ENCODE data around the gene APOL4. TPM values are rescaled to one million over a fixed set of nuclear protein-coding genes. Genes with fewer than 3 reads are reported as not detected.
"Not testable (repeated sequence)": the region's sequence is repeated elsewhere in the genome, so short reads cannot be mapped to it uniquely, and the experiment has no call there.

APOL4 gene
- 0.20 TPM in 1 of 2 replicates, not detected in the other for total RNA-seq (2014; rRNA removed; shearing (Covaris generic))

GRCh38 chr22:36201630-36202319, at the start of gene APOL4:
Gene APOL4, minus strand, starts transcription at chr22:36201809. Its CDS starts 75 bp downstream, at chr22:36201734.
- peak; percentile 48 for DNase-seq (ENCODE audit: low read depth)

- DNase-seq (ENCODE audit: low read depth) = not testable (repeated sequence)
Observed at GRCh38 chr22:36250292-36250960, 48.8 kb upstream of the APOL4 start.

- DNase-seq (ENCODE audit: low read depth) = no peak
Observed at GRCh38 chr22:36249160-36249559, 47.6 kb upstream of the APOL4 start.

- DNase-seq (ENCODE audit: low read depth) = no peak
Observed at GRCh38 chr22:36247955-36248354, 46.3 kb upstream of the APOL4 start.

GRCh38 chr22:36246718-36247117, 45.1 kb upstream of the APOL4 start:
- no peak for DNase-seq (ENCODE audit: low read depth)

GRCh38 chr22:36245805-36246356, 44.3 kb upstream of the APOL4 start:
- no peak for DNase-seq (ENCODE audit: low read depth)

GRCh38 chr22:36244522-36245391, 43.1 kb upstream of the APOL4 start:
- peak; percentile 57 for DNase-seq (ENCODE audit: low read depth)

GRCh38 chr22:36243986-36244385, 42.4 kb upstream of the APOL4 start:
- no peak for DNase-seq (ENCODE audit: low read depth)

GRCh38 chr22:36239401-36240171, 38.0 kb upstream of the APOL4 start, which contains the start of gene APOL2:
Gene APOL2, minus strand, starts transcription at chr22:36239527. Its CDS starts 6,365 bp downstream, at chr22:36233162.
- peak; percentile 94 for DNase-seq (ENCODE audit: low read depth)

- no peak for DNase-seq (ENCODE audit: low read depth)
Observed at GRCh38 chr22:36239150-36239400, 37.5 kb upstream of the APOL4 start.

GRCh38 chr22:36238373-36239149, 37.0 kb upstream of the APOL4 start:
- DNase-seq (ENCODE audit: low read depth) = peak; percentile 17

GRCh38 chr22:36237462-36238372, 36.1 kb upstream of the APOL4 start:
- DNase-seq (ENCODE audit: low read depth) = peak; percentile 35

- DNase-seq (ENCODE audit: low read depth) = no peak
Observed at GRCh38 chr22:36236388-36237319, 35.0 kb upstream of the APOL4 start.

GRCh38 chr22:36235585-36235984, 34.0 kb upstream of the APOL4 start:
- no peak for DNase-seq (ENCODE audit: low read depth)

- DNase-seq (ENCODE audit: low read depth) = no peak
Observed at GRCh38 chr22:36234919-36235318, 33.3 kb upstream of the APOL4 start.

GRCh38 chr22:36234213-36234612, 32.6 kb upstream of the APOL4 start:
- DNase-seq (ENCODE audit: low read depth) = no peak

- no peak for DNase-seq (ENCODE audit: low read depth)
Observed at GRCh38 chr22:36233796-36234195, 32.2 kb upstream of the APOL4 start.

GRCh38 chr22:36232715-36233401, 31.2 kb upstream of the APOL4 start:
- DNase-seq (ENCODE audit: low read depth) = no peak

Data from RPMI7951 (cell line).